GM23338 (cell line): ENCODE measurements around the gene XPNPEP1. TPM values are rescaled to one million over a fixed set of nuclear protein-coding genes. Genes with fewer than 3 reads are reported as not detected.

Experiments
- ATAC-seq: fragments of 200-7000 bp; cut with Tn5 transposase; 3 replicates; pipeline ENCODE4 v1.9.1; 2020
- DNase-seq: peaks from one replicate; pipeline ENCODE4 v3.0.0-alpha.2; 2015; ENCODE audit warnings: low spot score
- H2AFZ ChIP-seq: fragments of 200-600 bp; sonication (generic); 2 replicates; pipeline ENCODE4 v1.8.0; 2016; ENCODE audit warnings: antibody characterized with exemption, mild to moderate bottlenecking, moderate library complexity
- H3F3A ChIP-seq: fragments of 200-600 bp; sonication (generic); replicated peaks from 2 replicates; pipeline ENCODE4 v1.8.0; 2017; ENCODE audit warnings: antibody characterized with exemption, mixed run types, low read depth
- H3K27ac ChIP-seq: fragments of 200-600 bp; sonication (generic); 2 replicates; pipeline ENCODE4 v1.6.1; 2016; ENCODE audit warnings: low read depth
- H3K27me3 ChIP-seq: fragments of 200-600 bp; sonication (generic); 2 replicates; pipeline ENCODE4 v1.8.0; 2016; ENCODE audit warnings: mild to moderate bottlenecking, mixed run types, moderate library complexity; ENCODE audit not compliant: insufficient read depth
- H3K36me3 ChIP-seq: fragments of 200-600 bp; sonication (generic); 2 replicates; pipeline ENCODE4 v1.8.0; 2016; ENCODE audit warnings: mild to moderate bottlenecking; ENCODE audit not compliant: insufficient read depth
- H3K4me1 ChIP-seq: fragments of 200-600 bp; sonication (generic); 2 replicates; pipeline ENCODE4 v1.8.0; 2016; ENCODE audit warnings: mild to moderate bottlenecking, moderate library complexity; ENCODE audit not compliant: insufficient read depth
- H3K4me2 ChIP-seq: fragments of 200-600 bp; sonication (generic); 2 replicates; pipeline ENCODE4 v1.7.1; 2017; ENCODE audit warnings: mixed run types
- H3K4me3 ChIP-seq: fragments of 200-600 bp; sonication (generic); 2 replicates; pipeline ENCODE4 v1.6.1; 2016; ENCODE audit warnings: mixed run types
- H3K79me2 ChIP-seq: fragments of 200-600 bp; sonication (generic); replicated peaks from 2 replicates; pipeline ENCODE4 v1.8.0; 2017; ENCODE audit warnings: mild to moderate bottlenecking; ENCODE audit not compliant: insufficient read depth
- H3K9me2 ChIP-seq: fragments of 200-600 bp; sonication (generic); 2 replicates; pipeline ENCODE4 v1.8.0; 2017; ENCODE audit not compliant: insufficient read depth
- H4K20me1 ChIP-seq: fragments of 200-600 bp; sonication (generic); replicated peaks from 2 replicates; pipeline ENCODE4 v1.8.0; 2017; ENCODE audit warnings: mild to moderate bottlenecking; ENCODE audit not compliant: insufficient read depth
- H3K27ac Mint-ChIP-seq: 2 replicates; pipeline ENCODE4 v1.8.0; 2020; ENCODE audit warnings: inconsistent platforms, mild to moderate bottlenecking, moderate library complexity, mixed read lengths
- H3K27me3 Mint-ChIP-seq: 3 replicates; pipeline ENCODE4 v1.8.0; 2022; ENCODE audit warnings: low read depth, mild to moderate bottlenecking, moderate library complexity, mixed read lengths, inconsistent platforms; ENCODE audit not compliant: insufficient read depth, poor library complexity
- H3K36me3 Mint-ChIP-seq: 3 replicates; pipeline ENCODE4 v1.8.0; 2021; ENCODE audit warnings: low read depth, mild to moderate bottlenecking, inconsistent platforms, moderate library complexity, mixed read lengths
- H3K4me1 Mint-ChIP-seq: 3 replicates; pipeline ENCODE4 v1.8.0; 2020; ENCODE audit warnings: mild to moderate bottlenecking, inconsistent platforms, mixed read lengths
- H3K4me3 Mint-ChIP-seq: 3 replicates; pipeline ENCODE4 v1.8.0; 2021; ENCODE audit warnings: moderate library complexity, mild to moderate bottlenecking, inconsistent platforms, mixed read lengths
- H3K9me3 Mint-ChIP-seq: 3 replicates; pipeline ENCODE4 v1.8.0; 2020; ENCODE audit warnings: moderate library complexity, mild to moderate bottlenecking, inconsistent platforms, mixed read lengths
- CREB1 ChIP-seq: fragments of 250-450 bp; sonication (Bioruptor Pico); IDR thresholded peaks from 2 replicates; pipeline ENCODE4 v1.5.0; 2020; ENCODE audit warnings: low read depth, mild to moderate bottlenecking, moderate library complexity
- CTCF ChIP-seq, 2 experiments: fragments of 200-600 bp in 1 of 2; sonication (generic) in 1 of 2; conservative IDR thresholded peaks; 2 replicates each; pipeline versions ENCODE4 v1.5.1 to v1.6.1; 2016 to 2017; ENCODE audit warnings: antibody characterized with exemption in 2 of 2, low read depth in 2 of 2, mild to moderate bottlenecking in 2 of 2, moderate library complexity in 1 of 2
- ETS1 ChIP-seq: IDR thresholded peaks from 2 replicates; pipeline ENCODE4 v1.6.1; 2016; ENCODE audit warnings: antibody characterized with exemption
- EZH2 ChIP-seq: fragments of 200-600 bp; sonication (generic); IDR thresholded peaks from one replicate; pipeline ENCODE4 v1.8.0; 2017; ENCODE audit warnings: antibody characterized with exemption, mild to moderate bottlenecking, low read depth; ENCODE audit not compliant: unreplicated experiment
- JUNB ChIP-seq: IDR thresholded peaks from one replicate; pipeline ENCODE4 v1.6.1; 2016; ENCODE audit warnings: antibody characterized with exemption; ENCODE audit not compliant: unreplicated experiment
- NANOG ChIP-seq: IDR thresholded peaks from 2 replicates; pipeline ENCODE4 v1.6.1; 2016; ENCODE audit warnings: antibody characterized with exemption, borderline replicate concordance
- POLR2AphosphoS5 ChIP-seq: IDR thresholded peaks from 2 replicates; pipeline ENCODE4 v1.6.1; 2016; ENCODE audit warnings: antibody characterized with exemption, low read depth
- STAT1 ChIP-seq: IDR thresholded peaks from one replicate; pipeline ENCODE4 v1.6.1; 2016; ENCODE audit warnings: antibody characterized with exemption; ENCODE audit not compliant: unreplicated experiment
- ZNF331 ChIP-seq: fragments of 250-450 bp; sonication (Bioruptor Pico); IDR thresholded peaks from 2 replicates; pipeline ENCODE4 v1.5.0; 2020; ENCODE audit warnings: low read depth, mild to moderate bottlenecking, moderate library complexity
- polyA plus RNA-seq: library from polyadenylated mRNA; unstranded; fragments of >200 nt; fragmentation: Nextera tagmentation; extraction: Ambion mirVana; gene quantifications from 2 replicates; pipeline ENCODE4 v1.2.1, GENCODE V29; 2016
- total RNA-seq: library from RNA; depleted of rRNA; stranded (reverse); fragments of >200 nt; shearing (Covaris generic); gene quantifications from 2 replicates; pipeline ENCODE4 v1.2.3, GENCODE V29; 2014
- TF ChIP-seq, protein P1 (sequence below): IDR thresholded peaks from one replicate; pipeline ENCODE4 v1.6.1; 2018; ENCODE audit warnings: antibody characterized with exemption; ENCODE audit not compliant: unreplicated experiment
- TF ChIP-seq, protein P2 (sequence below): fragments of 250-450 bp; sonication (Bioruptor Pico); IDR thresholded peaks from 2 replicates; pipeline ENCODE4 v1.5.0; 2020; ENCODE audit warnings: mild to moderate bottlenecking, moderate library complexity

XPNPEP1 gene
- total and polyA plus RNA-seq, 2 experiments from 2014 or later = 17.5 to 55.8 TPM

DNA sequence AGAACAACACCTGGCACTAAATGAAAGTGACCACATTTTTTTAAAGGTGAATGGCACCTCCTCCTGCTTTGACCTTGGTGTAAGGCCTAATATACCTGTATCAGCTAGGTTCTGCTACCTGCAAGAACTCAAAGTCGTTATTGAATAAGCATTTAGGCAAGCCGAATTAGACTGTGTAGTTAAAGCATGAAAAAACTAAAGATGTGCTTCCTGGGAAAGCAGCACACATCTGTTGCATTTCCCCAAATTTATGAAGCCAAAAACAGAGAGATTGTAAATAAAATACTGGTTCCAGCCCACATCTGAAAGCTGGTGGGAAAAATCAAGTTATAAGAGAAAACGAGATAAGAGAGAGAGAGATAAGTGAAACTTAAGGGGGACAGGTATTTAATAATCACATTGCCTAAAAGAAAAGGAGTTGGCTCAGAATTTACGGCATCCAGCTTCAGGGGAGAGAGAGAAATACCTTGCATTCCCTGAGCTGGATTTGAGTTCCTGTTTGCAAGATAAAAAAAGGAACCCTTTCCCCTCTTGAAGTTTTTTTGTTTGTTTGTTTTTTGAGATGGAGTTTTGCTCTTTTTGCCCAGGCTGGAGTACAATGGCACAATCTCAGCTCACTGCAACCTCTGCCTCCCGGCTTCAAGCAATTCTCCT lies 1.8 kb upstream of the XPNPEP1 start:
- H3K9me3 Mint-ChIP-seq = peaks cover 8% of the 10 kb centered on the region; the same call in 1 of the 3 replicates
- Histone ChIP-seq H3K36me3 (no peaks in the 10 kb centered on the region), H2AFZ (peak overlapping the region; percentile 60), H3K4me3 (no peak overlapping the region; the same call in 1 of the 2 replicates), H3K27me3 (peaks cover 12% of the 10 kb centered on the region), H3K27ac (peak overlapping the region; percentile 88), H3K4me1 (peaks cover 30% of the 10 kb centered on the region), H3K9me2 (peaks cover 5% of the 10 kb centered on the region; the same call in 1 of the 2 replicates), H3K4me2 (peak overlapping the region; percentile 39), H3K79me2 (no peaks in the 10 kb centered on the region; the same call in none of the 2 replicates), H3F3A (no peaks in the 10 kb centered on the region), H4K20me1 (no peaks in the 10 kb centered on the region)
- DNase-seq (peak; percentile 75), ATAC-seq (no peak)
- H3K36me3 Mint-ChIP-seq = no peaks in the 10 kb centered on the region; the same call in 2 of the 3 replicates
- peaks cover 17% of the 10 kb centered on the region for H3K27me3 Mint-ChIP-seq
- H3K4me1 Mint-ChIP-seq = peaks cover 29% of the 10 kb centered on the region
- no peak for TF ChIP-seq POLR2AphosphoS5
- no peak for TF ChIP-seq CREB1 (CRISPR knock-in tag)
- TF ChIP-seq NANOG = no peak
- no peak for TF ChIP-seq CTCF (conservative IDR thresholded peaks at IDR 0.05; ENCODE audit: low read depth in 2 of 2)
- TF ChIP-seq, protein P1, sequence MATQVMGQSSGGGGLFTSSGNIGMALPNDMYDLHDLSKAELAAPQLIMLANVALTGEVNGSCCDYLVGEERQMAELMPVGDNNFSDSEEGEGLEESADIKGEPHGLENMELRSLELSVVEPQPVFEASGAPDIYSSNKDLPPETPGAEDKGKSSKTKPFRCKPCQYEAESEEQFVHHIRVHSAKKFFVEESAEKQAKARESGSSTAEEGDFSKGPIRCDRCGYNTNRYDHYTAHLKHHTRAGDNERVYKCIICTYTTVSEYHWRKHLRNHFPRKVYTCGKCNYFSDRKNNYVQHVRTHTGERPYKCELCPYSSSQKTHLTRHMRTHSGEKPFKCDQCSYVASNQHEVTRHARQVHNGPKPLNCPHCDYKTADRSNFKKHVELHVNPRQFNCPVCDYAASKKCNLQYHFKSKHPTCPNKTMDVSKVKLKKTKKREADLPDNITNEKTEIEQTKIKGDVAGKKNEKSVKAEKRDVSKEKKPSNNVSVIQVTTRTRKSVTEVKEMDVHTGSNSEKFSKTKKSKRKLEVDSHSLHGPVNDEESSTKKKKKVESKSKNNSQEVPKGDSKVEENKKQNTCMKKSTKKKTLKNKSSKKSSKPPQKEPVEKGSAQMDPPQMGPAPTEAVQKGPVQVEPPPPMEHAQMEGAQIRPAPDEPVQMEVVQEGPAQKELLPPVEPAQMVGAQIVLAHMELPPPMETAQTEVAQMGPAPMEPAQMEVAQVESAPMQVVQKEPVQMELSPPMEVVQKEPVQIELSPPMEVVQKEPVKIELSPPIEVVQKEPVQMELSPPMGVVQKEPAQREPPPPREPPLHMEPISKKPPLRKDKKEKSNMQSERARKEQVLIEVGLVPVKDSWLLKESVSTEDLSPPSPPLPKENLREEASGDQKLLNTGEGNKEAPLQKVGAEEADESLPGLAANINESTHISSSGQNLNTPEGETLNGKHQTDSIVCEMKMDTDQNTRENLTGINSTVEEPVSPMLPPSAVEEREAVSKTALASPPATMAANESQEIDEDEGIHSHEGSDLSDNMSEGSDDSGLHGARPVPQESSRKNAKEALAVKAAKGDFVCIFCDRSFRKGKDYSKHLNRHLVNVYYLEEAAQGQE = no peak
- TF ChIP-seq JUNB = no peak
- no peak for TF ChIP-seq STAT1
- TF ChIP-seq, protein P2, sequence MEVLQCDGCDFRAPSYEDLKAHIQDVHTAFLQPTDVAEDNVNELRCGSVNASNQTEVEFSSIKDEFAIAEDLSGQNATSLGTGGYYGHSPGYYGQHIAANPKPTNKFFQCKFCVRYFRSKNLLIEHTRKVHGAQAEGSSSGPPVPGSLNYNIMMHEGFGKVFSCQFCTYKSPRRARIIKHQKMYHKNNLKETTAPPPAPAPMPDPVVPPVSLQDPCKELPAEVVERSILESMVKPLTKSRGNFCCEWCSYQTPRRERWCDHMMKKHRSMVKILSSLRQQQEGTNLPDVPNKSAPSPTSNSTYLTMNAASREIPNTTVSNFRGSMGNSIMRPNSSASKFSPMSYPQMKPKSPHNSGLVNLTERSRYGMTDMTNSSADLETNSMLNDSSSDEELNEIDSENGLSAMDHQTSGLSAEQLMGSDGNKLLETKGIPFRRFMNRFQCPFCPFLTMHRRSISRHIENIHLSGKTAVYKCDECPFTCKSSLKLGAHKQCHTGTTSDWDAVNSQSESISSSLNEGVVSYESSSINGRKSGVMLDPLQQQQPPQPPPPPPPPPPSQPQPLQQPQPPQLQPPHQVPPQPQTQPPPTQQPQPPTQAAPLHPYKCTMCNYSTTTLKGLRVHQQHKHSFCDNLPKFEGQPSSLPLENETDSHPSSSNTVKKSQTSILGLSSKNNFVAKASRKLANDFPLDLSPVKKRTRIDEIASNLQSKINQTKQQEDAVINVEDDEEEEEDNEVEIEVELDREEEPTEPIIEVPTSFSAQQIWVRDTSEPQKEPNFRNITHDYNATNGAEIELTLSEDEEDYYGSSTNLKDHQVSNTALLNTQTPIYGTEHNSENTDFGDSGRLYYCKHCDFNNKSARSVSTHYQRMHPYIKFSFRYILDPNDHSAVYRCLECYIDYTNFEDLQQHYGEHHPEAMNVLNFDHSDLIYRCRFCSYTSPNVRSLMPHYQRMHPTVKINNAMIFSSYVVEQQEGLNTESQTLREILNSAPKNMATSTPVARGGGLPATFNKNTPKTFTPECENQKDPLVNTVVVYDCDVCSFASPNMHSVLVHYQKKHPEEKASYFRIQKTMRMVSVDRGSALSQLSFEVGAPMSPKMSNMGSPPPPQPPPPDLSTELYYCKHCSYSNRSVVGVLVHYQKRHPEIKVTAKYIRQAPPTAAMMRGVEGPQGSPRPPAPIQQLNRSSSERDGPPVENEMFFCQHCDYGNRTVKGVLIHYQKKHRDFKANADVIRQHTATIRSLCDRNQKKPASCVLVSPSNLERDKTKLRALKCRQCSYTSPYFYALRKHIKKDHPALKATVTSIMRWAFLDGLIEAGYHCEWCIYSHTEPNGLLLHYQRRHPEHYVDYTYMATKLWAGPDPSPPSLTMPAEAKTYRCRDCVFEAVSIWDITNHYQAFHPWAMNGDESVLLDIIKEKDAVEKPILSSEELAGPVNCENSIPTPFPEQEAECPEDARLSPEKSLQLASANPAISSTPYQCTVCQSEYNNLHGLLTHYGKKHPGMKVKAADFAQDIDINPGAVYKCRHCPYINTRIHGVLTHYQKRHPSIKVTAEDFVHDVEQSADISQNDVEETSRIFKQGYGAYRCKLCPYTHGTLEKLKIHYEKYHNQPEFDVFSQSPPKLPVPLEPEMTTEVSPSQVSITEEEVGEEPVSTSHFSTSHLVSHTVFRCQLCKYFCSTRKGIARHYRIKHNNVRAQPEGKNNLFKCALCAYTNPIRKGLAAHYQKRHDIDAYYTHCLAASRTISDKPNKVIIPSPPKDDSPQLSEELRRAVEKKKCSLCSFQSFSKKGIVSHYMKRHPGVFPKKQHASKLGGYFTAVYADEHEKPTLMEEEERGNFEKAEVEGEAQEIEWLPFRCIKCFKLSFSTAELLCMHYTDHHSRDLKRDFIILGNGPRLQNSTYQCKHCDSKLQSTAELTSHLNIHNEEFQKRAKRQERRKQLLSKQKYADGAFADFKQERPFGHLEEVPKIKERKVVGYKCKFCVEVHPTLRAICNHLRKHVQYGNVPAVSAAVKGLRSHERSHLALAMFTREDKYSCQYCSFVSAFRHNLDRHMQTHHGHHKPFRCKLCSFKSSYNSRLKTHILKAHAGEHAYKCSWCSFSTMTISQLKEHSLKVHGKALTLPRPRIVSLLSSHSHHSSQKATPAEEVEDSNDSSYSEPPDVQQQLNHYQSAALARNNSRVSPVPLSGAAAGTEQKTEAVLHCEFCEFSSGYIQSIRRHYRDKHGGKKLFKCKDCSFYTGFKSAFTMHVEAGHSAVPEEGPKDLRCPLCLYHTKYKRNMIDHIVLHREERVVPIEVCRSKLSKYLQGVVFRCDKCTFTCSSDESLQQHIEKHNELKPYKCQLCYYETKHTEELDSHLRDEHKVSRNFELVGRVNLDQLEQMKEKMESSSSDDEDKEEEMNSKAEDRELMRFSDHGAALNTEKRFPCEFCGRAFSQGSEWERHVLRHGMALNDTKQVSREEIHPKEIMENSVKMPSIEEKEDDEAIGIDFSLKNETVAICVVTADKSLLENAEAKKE = no peak
- no peak for TF ChIP-seq ETS1
- TF ChIP-seq ZNF331 (CRISPR knock-in tag) = no peak
- TF ChIP-seq EZH2 = no peak
- no peak overlapping the region for H3K27ac Mint-ChIP-seq
- H3K4me3 Mint-ChIP-seq = no peak overlapping the region
